Activated CD4-positive, CD25-positive, alpha-beta regulatory T cell (primary cell): ENCODE measurements around the gene GADL1.

Experiments used
- DNase-seq, 4 experiments: peaks; one replicate each; lab custom pipeline; 2025; lab: John Stamatoyannopoulos, UW

Gene GADL1

DNA sequence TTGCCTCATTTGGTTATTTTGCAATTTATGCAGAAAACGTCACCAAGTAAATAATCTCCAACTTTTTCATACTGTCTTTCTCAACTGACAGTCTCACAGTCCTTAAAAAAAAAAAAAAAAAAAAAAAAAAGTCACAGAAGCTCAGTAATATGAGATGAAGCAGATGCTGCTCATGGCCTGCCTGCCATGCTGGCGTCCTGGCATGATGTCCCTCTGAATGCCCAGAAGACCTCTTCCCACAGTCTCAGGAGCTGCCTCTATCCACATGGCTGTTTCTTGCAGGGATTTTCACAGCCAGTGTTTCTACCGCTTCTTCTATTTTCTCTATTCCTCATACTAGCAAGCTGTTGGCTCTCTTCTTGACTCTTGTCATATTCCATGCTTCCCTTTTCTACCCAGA, 200.3 kb downstream of the GADL1 start:
- no peak for DNase-seq

GRCh38 chr3:30693470-30694120, 200.9 kb downstream of the GADL1 start:
- DNase-seq = peak in 3 of 4 experiments; percentile 4

- no peak for DNase-seq
Observed at GRCh38 chr3:30692498-30693130, 201.8 kb downstream of the GADL1 start.

DNA sequence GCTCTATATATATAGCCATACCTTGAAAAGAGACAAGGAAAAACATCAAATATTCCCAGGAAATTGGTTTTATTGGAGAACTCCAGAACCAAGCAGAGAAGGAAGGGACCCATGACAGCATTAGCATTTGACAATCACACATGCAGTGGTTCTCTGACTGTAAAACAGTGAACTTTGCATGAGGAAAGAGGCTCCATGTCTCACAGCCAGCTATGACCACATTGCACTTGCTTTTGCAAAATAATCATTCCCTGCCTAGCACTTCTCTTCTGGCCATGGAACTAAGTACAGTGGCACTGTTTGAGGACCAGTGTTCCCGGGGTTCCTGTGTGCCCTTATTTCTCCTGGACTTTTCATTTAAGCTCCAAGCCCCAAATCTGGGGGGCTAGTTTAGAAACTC, 202.5 kb downstream of the GADL1 start:
- DNase-seq = no peak

DNA sequence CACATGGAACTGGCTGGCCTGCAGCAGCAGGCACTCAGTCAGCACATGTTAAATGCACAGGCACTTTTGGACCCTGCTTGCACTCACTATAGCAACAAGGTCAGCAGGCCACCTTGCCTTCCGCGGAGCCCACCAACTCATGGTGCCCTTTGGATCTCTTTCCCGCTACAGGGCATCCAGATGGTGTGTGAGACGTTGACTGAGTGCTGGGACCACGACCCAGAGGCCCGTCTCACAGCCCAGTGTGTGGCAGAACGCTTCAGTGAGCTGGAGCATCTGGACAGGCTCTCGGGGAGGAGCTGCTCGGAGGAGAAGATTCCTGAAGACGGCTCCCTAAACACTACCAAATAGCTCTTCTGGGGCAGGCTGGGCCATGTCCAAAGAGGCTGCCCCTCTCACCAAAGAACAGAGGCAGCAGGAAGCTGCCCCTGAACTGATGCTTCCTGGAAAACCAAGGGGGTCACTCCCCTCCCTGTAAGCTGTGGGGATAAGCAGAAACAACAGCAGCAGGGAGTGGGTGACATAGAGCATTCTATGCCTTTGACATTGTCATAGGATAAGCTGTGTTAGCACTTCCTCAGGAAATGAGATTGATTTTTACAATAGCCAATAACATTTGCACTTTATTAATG, 203.1 kb downstream of the GADL1 start:
- no peak for DNase-seq

- no peak for DNase-seq
Observed at GRCh38 chr3:30690199-30690598, 204.3 kb downstream of the GADL1 start.

DNA sequence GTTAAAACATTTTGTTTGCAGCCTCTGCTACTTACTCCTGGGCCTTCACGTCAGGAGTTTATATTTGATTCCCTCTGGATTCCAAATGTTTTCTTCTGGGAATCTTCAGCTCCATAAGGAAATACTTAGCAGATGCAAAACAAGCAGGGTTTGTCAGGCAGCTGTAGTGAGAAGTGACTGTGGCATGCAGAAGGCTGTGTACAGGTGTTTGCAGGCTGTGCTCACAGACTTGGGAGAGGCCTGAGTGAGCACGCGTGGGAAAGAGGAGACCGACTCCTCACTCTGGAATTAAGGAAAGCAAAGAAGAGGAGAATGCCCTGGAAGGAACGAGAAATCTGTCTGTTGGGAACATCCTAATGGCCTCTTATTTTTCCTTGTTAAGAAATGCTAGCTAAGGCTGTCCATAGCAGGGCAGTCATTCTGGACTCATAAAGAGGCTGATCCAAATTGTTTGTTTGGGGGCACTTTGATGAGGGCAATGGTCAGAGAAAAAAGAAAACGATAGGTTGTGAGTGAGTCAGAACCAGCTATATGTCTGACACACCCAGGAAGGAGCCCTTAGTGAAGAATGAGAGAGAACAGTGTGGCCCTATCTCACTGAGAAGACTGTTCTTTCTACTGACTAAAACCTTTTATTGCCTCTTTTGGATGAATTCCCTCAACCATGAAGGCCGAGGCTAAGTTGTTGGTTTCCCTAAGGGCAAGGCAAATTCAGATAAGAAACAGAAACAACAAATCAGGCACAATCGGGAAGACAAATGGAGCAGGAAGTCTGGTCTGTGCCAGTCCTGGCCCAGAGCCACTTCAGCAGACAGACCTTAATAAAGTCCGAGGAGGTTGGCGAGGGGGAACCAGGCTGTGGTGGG, 205.5 kb downstream of the GADL1 start:
- DNase-seq = no peak

DNA sequence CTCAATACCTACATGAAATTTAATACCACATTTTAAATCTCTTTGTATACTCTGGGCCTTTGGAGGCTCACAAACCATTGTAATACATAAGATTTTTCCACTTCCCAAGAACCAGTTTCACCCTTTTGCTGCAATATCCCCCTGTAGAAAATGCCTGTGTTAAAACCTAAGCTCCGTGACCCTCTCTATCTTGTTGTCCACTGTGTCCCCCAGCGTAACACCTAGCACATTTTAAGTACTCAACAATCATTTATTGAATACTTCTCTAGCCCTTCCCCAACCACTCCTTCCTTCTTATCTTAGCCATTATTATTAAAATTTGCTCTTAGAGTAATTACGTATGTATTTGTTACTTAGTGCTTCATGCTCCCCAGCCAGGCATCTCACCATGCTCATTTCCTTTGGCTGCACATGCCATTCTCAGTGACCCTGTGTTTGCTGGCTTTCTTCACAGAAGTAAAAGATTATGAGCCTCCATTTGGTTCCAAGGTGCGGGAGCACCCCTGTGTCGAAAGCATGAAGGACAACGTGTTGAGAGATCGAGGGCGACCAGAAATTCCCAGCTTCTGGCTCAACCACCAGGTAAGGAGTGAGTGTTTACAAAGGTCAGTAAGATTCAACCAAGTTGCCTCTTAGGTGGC, 206.4 kb downstream of the GADL1 start:
- no peak for DNase-seq

DNA sequence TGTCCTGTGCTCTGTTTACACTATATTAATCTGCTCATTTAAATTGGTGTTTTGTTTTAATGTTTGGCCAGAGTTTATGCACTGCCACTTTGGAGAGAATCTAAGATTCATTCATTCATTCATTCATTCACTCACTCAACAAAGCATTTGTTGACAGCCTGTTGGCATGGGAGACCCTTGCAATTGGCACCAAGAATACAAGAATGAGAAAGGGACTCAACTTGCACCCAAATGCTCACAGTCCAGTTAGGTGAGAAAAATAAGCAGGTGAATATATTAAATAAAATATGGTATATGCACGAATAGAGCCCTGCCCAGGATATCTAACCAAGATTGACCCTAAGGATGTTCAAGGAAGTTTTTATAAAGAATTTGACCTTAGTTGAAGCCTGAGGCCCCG, 207.7 kb downstream of the GADL1 start:
- DNase-seq = no peak

GRCh38 chr3:30686176-30686575, 208.3 kb downstream of the GADL1 start:
- DNase-seq = no peak

- no peak for DNase-seq
Observed at GRCh38 chr3:30685267-30685667, 209.2 kb downstream of the GADL1 start.

- DNase-seq = no peak
Observed at GRCh38 chr3:30684356-30684755, 210.1 kb downstream of the GADL1 start.

- no peak for DNase-seq
Observed at GRCh38 chr3:30683769-30684168, 210.7 kb downstream of the GADL1 start.

- no peak for DNase-seq
Observed at GRCh38 chr3:30682434-30683155, 211.9 kb downstream of the GADL1 start.

DNA sequence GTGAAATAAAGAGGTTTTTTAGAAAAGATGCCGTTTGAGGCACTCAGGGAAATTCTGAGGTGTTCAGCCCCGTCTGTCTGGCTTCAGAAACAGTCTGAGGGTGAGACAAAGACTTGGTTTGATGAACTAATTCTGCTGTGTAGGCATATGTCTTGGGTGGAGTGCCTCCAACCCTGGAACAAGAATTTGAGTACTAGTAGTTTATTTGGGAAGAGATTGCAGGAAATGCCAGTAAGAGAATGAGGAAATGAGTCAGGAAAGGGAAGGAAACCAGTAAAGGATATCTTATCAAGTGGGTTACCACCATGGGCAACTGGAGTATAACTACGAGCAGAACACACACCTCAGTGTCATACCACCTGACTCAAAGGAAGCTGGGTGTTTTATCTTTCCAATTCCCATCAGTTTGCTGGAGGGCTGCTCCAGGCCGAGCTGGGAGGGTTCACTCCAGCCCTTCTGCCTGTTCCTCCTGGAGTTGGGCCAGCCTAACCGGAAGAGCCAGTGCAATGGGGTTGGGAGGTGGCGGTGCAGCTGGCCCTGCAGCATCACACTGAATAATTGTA, 212.7 kb downstream of the GADL1 start:
- no peak for DNase-seq

DNA sequence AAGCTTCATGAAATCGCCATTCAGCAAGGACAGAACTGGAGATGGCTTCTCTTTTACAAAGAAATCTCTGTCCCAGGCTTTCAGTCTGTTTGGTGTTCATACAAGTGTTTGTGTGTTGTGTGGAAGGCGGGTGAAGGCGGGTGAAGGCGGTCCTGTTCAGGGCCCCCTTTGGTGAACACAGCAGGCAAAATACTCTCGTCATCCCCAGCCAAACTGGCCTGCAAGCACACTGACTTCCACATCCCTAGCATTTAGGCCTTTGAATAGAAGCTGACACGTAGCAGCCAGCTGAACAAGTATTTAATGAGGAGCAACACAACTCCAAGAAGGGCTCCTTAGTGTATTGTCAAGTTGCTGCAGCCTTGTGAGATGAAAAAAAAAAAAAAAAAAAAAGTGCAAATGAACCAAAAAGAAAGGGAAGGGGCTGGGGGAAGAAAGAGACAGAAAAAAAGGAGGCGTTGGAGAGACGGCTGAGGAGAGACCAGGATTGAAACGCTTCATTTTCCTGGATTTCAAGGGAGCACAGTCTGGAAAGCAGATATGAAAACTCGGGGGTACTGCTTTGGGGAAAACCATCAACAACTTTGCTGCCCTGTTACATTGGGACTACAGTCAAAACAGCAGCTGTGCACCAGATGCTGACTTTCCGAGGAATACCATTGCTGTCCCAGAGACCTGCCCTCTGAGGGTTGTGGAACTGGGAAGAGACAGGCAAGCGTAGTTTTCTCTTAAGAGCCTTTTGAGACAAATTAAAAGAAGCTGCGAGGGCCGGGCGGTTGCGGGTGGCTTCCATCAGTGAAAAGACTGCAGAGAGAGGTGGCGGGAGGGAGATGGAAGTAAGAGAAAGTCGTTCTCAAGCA, 213.4 kb downstream of the GADL1 start:
- DNase-seq = no peak

DNA sequence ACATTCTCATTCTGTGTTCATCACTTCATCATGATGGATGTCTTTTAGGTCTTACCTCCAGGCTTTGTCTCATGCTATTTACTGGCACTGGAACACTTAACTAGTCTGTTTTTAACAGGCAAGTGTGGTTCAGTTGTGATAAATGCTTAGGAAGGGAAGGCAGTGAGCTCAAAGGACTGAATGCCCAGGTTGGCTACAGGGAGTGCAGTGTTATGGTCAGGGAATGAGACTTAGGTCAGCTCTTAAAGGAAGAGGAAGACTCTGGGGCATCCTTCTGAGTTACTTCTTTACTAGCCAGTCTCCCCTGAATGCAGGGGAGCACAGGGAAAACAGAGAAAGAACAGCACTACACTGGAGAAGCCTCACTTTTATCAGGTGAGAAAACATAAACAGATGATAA, 215.4 kb downstream of the GADL1 start:
- DNase-seq = no peak

DNA sequence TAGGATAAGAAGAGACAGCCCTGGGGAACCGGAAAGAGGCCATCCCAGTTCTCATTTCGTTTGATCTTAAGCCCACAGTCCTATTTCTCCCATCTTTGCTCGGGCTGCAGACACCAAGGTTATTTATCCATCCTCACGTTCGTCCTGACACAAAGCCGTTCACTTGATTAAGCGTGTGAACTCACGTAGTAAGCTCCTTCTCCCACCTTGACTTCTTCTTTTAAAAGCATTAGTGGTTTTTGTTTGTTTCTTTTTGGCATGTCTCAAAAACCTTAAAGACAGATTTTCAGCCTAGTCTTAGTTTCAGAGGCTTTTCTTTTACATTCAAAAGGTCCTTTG, 217.1 kb downstream of the GADL1 start:
- DNase-seq = no peak

DNA sequence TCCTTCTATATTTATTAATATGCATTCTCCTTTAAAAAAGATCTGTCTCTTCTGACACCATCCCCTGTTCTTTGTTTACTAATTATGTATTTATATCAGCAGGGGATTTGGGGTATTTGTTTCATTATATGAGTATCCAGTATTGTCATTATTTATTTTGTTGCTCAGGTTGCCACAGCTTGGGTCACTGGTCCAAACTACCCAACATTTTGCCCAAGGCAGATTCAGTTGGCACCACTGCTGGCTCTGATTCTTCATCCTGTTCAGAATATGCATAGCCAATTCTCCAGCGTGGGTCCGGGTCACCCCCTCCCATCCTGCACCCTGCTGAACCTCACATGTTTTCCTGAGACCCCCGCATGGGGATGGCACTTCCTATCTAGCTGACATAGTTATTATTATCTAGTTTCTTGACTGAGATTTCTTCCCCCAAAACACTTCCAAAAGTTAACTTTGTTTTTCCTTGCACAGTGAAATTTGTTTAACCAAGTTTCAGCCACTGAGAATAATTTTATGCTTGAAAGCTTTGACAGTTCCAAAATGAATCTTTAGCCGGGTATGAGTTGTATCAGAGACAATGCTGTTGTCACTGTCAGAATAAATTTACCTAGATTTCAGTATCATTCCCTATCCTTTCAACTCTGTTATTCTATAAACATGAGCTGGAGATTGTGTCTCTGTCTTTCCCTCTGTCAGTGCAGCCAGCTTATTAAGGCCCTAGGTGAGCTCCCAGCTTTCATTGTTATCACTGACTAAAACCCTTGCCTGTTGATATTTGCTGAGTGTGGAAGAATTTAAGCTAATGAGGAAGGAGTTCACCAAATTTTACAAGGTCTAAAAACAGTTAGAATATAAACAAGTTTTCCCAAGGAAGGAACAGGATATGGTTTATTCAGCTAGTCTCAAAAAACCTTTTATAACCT, 217.8 kb downstream of the GADL1 start:
- no peak for DNase-seq
